ENCODE results near the gene SMU1.

Gene SMU1

GRCh38 chr9:33041432-33042188 lies 34.9 kb downstream of the SMU1 start:
- no peak for ATAC-seq
- no peak for TF ChIP-seq ISL1 (CRISPR knock-in tag; IDR thresholded peaks at IDR 0.05)
- no peak for TF ChIP-seq CREB5 (CRISPR knock-in tag; IDR thresholded peaks at IDR 0.05; ENCODE audit: low read depth)
- TF ChIP-seq SNAI2 (CRISPR knock-in tag; IDR thresholded peaks at IDR 0.05), result no peak
- TF ChIP-seq OSR1 (CRISPR knock-in tag; IDR thresholded peaks at IDR 0.05), result no peak
- TF ChIP-seq ZNF70 (CRISPR knock-in tag; IDR thresholded peaks at IDR 0.05), result no peak
- TF ChIP-seq ARNTL (CRISPR knock-in tag; IDR thresholded peaks at IDR 0.05; ENCODE audit: borderline replicate concordance, low read depth), result no peak
- TF ChIP-seq ZFP30 (CRISPR knock-in tag; IDR thresholded peaks at IDR 0.05), result no peak
- TF ChIP-seq POU6F1 (CRISPR knock-in tag; IDR thresholded peaks at IDR 0.05; ENCODE audit: borderline replicate concordance, low read depth), result no peak
- no peak for TF ChIP-seq ZC3H10 (CRISPR knock-in tag; IDR thresholded peaks at IDR 0.05)
- no peak for TF ChIP-seq PATZ1 (CRISPR knock-in tag; IDR thresholded peaks at IDR 0.05; ENCODE audit: borderline replicate concordance)
- no peak for TF ChIP-seq BACH2 (CRISPR knock-in tag; IDR thresholded peaks at IDR 0.05; ENCODE audit: borderline replicate concordance)
- TF ChIP-seq CSDC2 (CRISPR knock-in tag; IDR thresholded peaks at IDR 0.05), result no peak
- TF ChIP-seq ZNF8 (CRISPR knock-in tag; IDR thresholded peaks at IDR 0.05), result no peak
- no peak for TF ChIP-seq PPARA (CRISPR knock-in tag; IDR thresholded peaks at IDR 0.05; ENCODE audit: borderline replicate concordance)
- no peak for TF ChIP-seq ZFP3 (CRISPR knock-in tag; IDR thresholded peaks at IDR 0.05)
- TF ChIP-seq ZNF565 (CRISPR knock-in tag; conservative IDR thresholded peaks at IDR 0.05; ENCODE audit: low read depth), result no peak
- TF ChIP-seq TSHZ2 (CRISPR knock-in tag; IDR thresholded peaks at IDR 0.05), result no peak
- TF ChIP-seq TCF4 (CRISPR knock-in tag; IDR thresholded peaks at IDR 0.05; ENCODE audit: borderline replicate concordance), result no peak
- no peak for TF ChIP-seq GLIS3 (CRISPR knock-in tag; IDR thresholded peaks at IDR 0.05)
- no peak for TF ChIP-seq CSRNP3 (CRISPR knock-in tag; IDR thresholded peaks at IDR 0.05)

- ATAC-seq, result no peak
- TF ChIP-seq CREB5 (CRISPR knock-in tag; IDR thresholded peaks at IDR 0.05; ENCODE audit: low read depth) (no peak), PATZ1 (CRISPR knock-in tag; IDR thresholded peaks at IDR 0.05; ENCODE audit: borderline replicate concordance) (no peak), CSDC2 (CRISPR knock-in tag; IDR thresholded peaks at IDR 0.05) (no peak), OSR1 (CRISPR knock-in tag; IDR thresholded peaks at IDR 0.05) (no peak), ZNF70 (CRISPR knock-in tag; IDR thresholded peaks at IDR 0.05) (no peak), ZFP30 (CRISPR knock-in tag; IDR thresholded peaks at IDR 0.05) (no peak), BACH2 (CRISPR knock-in tag; IDR thresholded peaks at IDR 0.05; ENCODE audit: borderline replicate concordance) (no peak), ARNTL (CRISPR knock-in tag; IDR thresholded peaks at IDR 0.05; ENCODE audit: borderline replicate concordance, low read depth) (no peak), TOX (CRISPR knock-in tag; IDR thresholded peaks at IDR 0.05; ENCODE audit: borderline replicate concordance) (no peak), ESRRG (CRISPR knock-in tag; IDR thresholded peaks at IDR 0.05) (no peak)
Observed at GRCh38 chr9:33040792-33041431, 35.6 kb downstream of the SMU1 start.
